GM11168 (cell line): ENCODE data around the gene MYO1C.
"Not testable (repeated sequence)": the region's sequence is repeated elsewhere in the genome, so short reads cannot be mapped to it uniquely, and the experiment has no call there.

ENCODE experiments used
- in situ Hi-C: fragments of 300-500 bp; cut with MboI; formaldehyde crosslinking; loops from one replicate; pipeline ENCODE4 v1.12.0; 2022; ENCODE audit warnings: low sequenced_read_pairs; ENCODE audit not compliant: unreplicated experiment

MYO1C gene

GRCh38 chr17:1509290-1509881, 16.9 kb upstream of the MYO1C start:
- in situ Hi-C loops, result no loop called here

- in situ Hi-C loops, result not testable (repeated sequence)
Observed at GRCh38 chr17:1508709-1509108, 16.2 kb upstream of the MYO1C start.

- in situ Hi-C loops, result no loop called here
Observed at GRCh38 chr17:1506649-1507267, 14.3 kb upstream of the MYO1C start.

GRCh38 chr17:1505586-1505985, 13.1 kb upstream of the MYO1C start:
- in situ Hi-C loops, result no loop called here

GRCh38 chr17:1504866-1505265, 12.4 kb upstream of the MYO1C start:
- in situ Hi-C loops, result no loop called here

GRCh38 chr17:1503699-1504098, 11.2 kb upstream of the MYO1C start:
- in situ Hi-C loops, result no loop called here

GRCh38 chr17:1498869-1499268, 6.4 kb upstream of the MYO1C start:
- in situ Hi-C loops, result no loop called here

- in situ Hi-C loops, result no loop called here
Observed at GRCh38 chr17:1498233-1498632, 5.7 kb upstream of the MYO1C start.

- in situ Hi-C loops, result no loop called here
Observed at GRCh38 chr17:1497831-1498230, 5.3 kb upstream of the MYO1C start.

GRCh38 chr17:1496869-1497268, 4.4 kb upstream of the MYO1C start:
- in situ Hi-C loops, result no loop called here

GRCh38 chr17:1495265-1495989, 2.9 kb upstream of the MYO1C start:
- in situ Hi-C loops, result no loop called here

GRCh38 chr17:1494736-1495253, 2.3 kb upstream of the MYO1C start:
- in situ Hi-C loops, result no loop called here

GRCh38 chr17:1494203-1494602, 1.7 kb upstream of the MYO1C start:
- in situ Hi-C loops, result no loop called here

- in situ Hi-C loops, result no loop called here
Observed at GRCh38 chr17:1493291-1493980, 950 bp upstream of the MYO1C start.

- in situ Hi-C loops, result no loop called here
Observed at GRCh38 chr17:1491443-1492248, 840 bp downstream of the MYO1C start.

- in situ Hi-C loops, result no loop called here
Observed at GRCh38 chr17:1490643-1491442, 1.6 kb downstream of the MYO1C start.

GRCh38 chr17:1488826-1489270, 3.6 kb downstream of the MYO1C start:
- in situ Hi-C loops, result no loop called here

- in situ Hi-C loops, result no loop called here
Observed at GRCh38 chr17:1487939-1488825, 4.3 kb downstream of the MYO1C start.
